ENCODE data around the gene RRAS. TPM values are rescaled to one million over a fixed set of nuclear protein-coding genes. Genes with fewer than 3 reads are reported as not detected.

The RRAS gene
- total RNA-seq, 1 donor from 2014 or later = 28.6 TPM

- TF ChIP-seq, protein P1, sequence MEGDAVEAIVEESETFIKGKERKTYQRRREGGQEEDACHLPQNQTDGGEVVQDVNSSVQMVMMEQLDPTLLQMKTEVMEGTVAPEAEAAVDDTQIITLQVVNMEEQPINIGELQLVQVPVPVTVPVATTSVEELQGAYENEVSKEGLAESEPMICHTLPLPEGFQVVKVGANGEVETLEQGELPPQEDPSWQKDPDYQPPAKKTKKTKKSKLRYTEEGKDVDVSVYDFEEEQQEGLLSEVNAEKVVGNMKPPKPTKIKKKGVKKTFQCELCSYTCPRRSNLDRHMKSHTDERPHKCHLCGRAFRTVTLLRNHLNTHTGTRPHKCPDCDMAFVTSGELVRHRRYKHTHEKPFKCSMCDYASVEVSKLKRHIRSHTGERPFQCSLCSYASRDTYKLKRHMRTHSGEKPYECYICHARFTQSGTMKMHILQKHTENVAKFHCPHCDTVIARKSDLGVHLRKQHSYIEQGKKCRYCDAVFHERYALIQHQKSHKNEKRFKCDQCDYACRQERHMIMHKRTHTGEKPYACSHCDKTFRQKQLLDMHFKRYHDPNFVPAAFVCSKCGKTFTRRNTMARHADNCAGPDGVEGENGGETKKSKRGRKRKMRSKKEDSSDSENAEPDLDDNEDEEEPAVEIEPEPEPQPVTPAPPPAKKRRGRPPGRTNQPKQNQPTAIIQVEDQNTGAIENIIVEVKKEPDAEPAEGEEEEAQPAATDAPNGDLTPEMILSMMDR (IDR thresholded peaks at IDR 0.05; ENCODE audit: unreplicated experiment) = no peak
- no peak for DNase-seq (ENCODE audit: low spot score in 2 of 2, unreplicated experiment in 2 of 2)
- no peak overlapping the region for H3K4me3 Mint-ChIP-seq
- H3K27me3 Mint-ChIP-seq (ENCODE audit: low read depth) = no peaks in the 10 kb centered on the region
- H3K27ac Mint-ChIP-seq = no peak overlapping the region
- peaks cover 41% of the 10 kb centered on the region for H3K36me3 Mint-ChIP-seq
- no peaks in the 10 kb centered on the region for H3K9me3 Mint-ChIP-seq
- peaks cover 6% of the 10 kb centered on the region for H3K4me1 Mint-ChIP-seq
Measured at GRCh38 chr19:49658139-49658517, 18.2 kb upstream of the RRAS start.

GRCh38 chr19:49657493-49658138 lies 17.7 kb upstream of the RRAS start:
- Mint-ChIP-seq H3K36me3 (peaks cover 38% of the 10 kb centered on the region), H3K27me3 (ENCODE audit: low read depth) (no peaks in the 10 kb centered on the region), H3K4me1 (peaks cover 1% of the 10 kb centered on the region), H3K4me3 (no peak overlapping the region), H3K9me3 (no peaks in the 10 kb centered on the region), H3K27ac (no peak overlapping the region)
- TF ChIP-seq, protein P1 (IDR thresholded peaks at IDR 0.05; ENCODE audit: unreplicated experiment) = no peak
- DNase-seq (ENCODE audit: low spot score in 2 of 2, unreplicated experiment in 2 of 2) = no peak

DNA sequence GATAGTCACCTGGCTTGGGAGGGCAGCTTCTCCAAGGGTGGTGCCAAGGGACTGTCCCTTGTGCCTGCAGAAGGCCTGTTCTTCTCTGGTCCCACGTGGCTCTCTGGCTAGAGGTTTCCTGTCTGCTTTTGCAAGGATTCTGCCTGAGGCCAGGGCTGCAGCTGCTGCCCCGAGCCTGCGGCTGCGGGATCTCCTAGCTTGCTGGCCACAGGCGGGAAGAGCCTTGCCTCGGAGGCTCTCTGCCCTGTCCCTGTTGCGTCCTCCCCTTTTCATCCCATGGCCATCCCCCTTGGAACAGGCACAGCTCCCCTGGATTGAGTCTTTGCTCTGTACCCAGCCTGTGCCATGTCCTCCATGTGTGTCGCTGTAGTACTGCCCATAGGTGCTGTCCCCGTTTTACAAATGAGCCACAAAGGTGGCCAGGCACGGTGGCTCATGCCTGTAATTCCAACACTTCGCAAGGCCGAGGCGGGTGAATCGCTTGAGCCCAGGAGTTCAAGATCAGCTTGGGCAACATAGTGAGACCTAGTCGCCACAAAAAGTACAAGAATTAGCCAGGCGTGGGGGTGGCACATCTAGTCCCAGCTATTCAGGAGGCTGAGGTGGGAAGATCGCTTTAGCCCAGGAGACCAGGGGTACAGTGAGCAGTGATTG lies 16.6 kb upstream of the RRAS start:
- no peak for DNase-seq (ENCODE audit: low spot score in 2 of 2, unreplicated experiment in 2 of 2)
- Mint-ChIP-seq H3K36me3 (peaks cover 36% of the 10 kb centered on the region), H3K9me3 (no peaks in the 10 kb centered on the region), H3K4me3 (no peak overlapping the region), H3K27ac (no peak overlapping the region), H3K4me1 (no peaks in the 10 kb centered on the region), H3K27me3 (ENCODE audit: low read depth) (no peaks in the 10 kb centered on the region)
- TF ChIP-seq, protein P1 (IDR thresholded peaks at IDR 0.05; ENCODE audit: unreplicated experiment) = no peak

GRCh38 chr19:49655570-49656455 lies 15.9 kb upstream of the RRAS start:
- H3K4me3 Mint-ChIP-seq = no peak overlapping the region
- no peak for DNase-seq (ENCODE audit: low spot score in 2 of 2, unreplicated experiment in 2 of 2)
- no peaks in the 10 kb centered on the region for H3K4me1 Mint-ChIP-seq
- peaks cover 38% of the 10 kb centered on the region for H3K36me3 Mint-ChIP-seq
- no peaks in the 10 kb centered on the region for H3K9me3 Mint-ChIP-seq
- no peak overlapping the region for H3K27ac Mint-ChIP-seq
- TF ChIP-seq, protein P1 (IDR thresholded peaks at IDR 0.05; ENCODE audit: unreplicated experiment) = no peak
- no peaks in the 10 kb centered on the region for H3K27me3 Mint-ChIP-seq (ENCODE audit: low read depth)

GRCh38 chr19:49654581-49654980 lies 14.6 kb upstream of the RRAS start:
- H3K36me3 Mint-ChIP-seq = peaks cover 29% of the 10 kb centered on the region
- H3K27me3 Mint-ChIP-seq (ENCODE audit: low read depth) = no peaks in the 10 kb centered on the region
- no peak for DNase-seq (ENCODE audit: low spot score in 2 of 2, unreplicated experiment in 2 of 2)
- TF ChIP-seq, protein P1 (IDR thresholded peaks at IDR 0.05; ENCODE audit: unreplicated experiment) = no peak
- H3K4me1 Mint-ChIP-seq = no peaks in the 10 kb centered on the region
- no peaks in the 10 kb centered on the region for H3K9me3 Mint-ChIP-seq
- H3K4me3 Mint-ChIP-seq = no peak overlapping the region
- no peak overlapping the region for H3K27ac Mint-ChIP-seq
